K562 (cell line): ENCODE measurements around the gene PPOX. TPM values are rescaled to one million over a fixed set of nuclear protein-coding genes. Genes with fewer than 3 reads are reported as not detected.

Experiments
- CCAR2 ChIP-seq: fragments of 200-400 bp; formaldehyde crosslinking; IDR thresholded peaks from 2 replicates; pipeline ENCODE4 v1.6.1; 2017; ENCODE audit warnings: mild to moderate bottlenecking, low read depth, low read length
- FOSL1 ChIP-seq: fragments of 200-800 bp; sonication (Bioruptor generic); conservative IDR thresholded peaks from 2 replicates; pipeline ENCODE4 v1.6.1; 2016; ENCODE audit warnings: missing genetic modification characterization, missing compliant biosample characterization
- GATA2 ChIP-seq: sonication (generic); formaldehyde crosslinking; IDR thresholded peaks from 2 replicates; pipeline ENCODE4 v1.4.0; 2020; ENCODE audit warnings: mild to moderate bottlenecking, missing genetic modification reagents
- KAT2B ChIP-seq: IDR thresholded peaks from one replicate; pipeline ENCODE4 v1.6.1; 2012; ENCODE audit warnings: low read depth, mild to moderate bottlenecking, control low read depth, inconsistent platforms, low read length, moderate library complexity
- MYC ChIP-seq, 2 experiments: fragments of 250-450 bp in 1 of 2; sonication (Bioruptor Pico) in 1 of 2; IDR thresholded peaks; 2 replicates each; pipeline versions ENCODE4 v1.5.1 to v1.6.1; 2012 to 2021; ENCODE audit warnings: low read depth in 2 of 2, borderline replicate concordance in 1 of 2, improper control_type of control experiment in 1 of 2, low read length in 1 of 2, mild to moderate bottlenecking in 1 of 2, moderate library complexity in 1 of 2
- POLR2H ChIP-seq: IDR thresholded peaks from 2 replicates; pipeline ENCODE4 v1.6.1; 2016; ENCODE audit warnings: missing genetic modification characterization, low read depth, mild to moderate bottlenecking, control low read depth, missing compliant biosample characterization, moderate library complexity
- SP1 ChIP-seq: sonication (generic); formaldehyde crosslinking; IDR thresholded peaks from 2 replicates; pipeline ENCODE4 v1.8.1; 2022; ENCODE audit warnings: mild to moderate bottlenecking, missing genetic modification reagents
- ZNF121 ChIP-seq: sonication (generic); formaldehyde crosslinking; conservative IDR thresholded peaks from 2 replicates; pipeline ENCODE4 v1.8.0; 2022; ENCODE audit warnings: missing genetic modification reagents
- ZNF561 ChIP-seq: fragments of 450-650 bp; formaldehyde crosslinking; conservative IDR thresholded peaks from 2 replicates; pipeline ENCODE4 v1.4.0; 2020; ENCODE audit warnings: mild to moderate bottlenecking, moderate library complexity
- ZNF583 ChIP-seq: fragments of 250-450 bp; sonication (Bioruptor Pico); IDR thresholded peaks from 2 replicates; pipeline ENCODE4 v1.4.0; 2020
- ZNF778 ChIP-seq: fragments of 450-650 bp; formaldehyde crosslinking; IDR thresholded peaks from 2 replicates; pipeline ENCODE4 v1.4.0; 2020; ENCODE audit warnings: mild to moderate bottlenecking, moderate library complexity
- ZNF830 ChIP-seq: fragments of 250-450 bp; sonication (Bioruptor Pico); IDR thresholded peaks from 2 replicates; pipeline ENCODE4 v1.5.0; 2021; ENCODE audit warnings: mild to moderate bottlenecking
- polyA plus RNA-seq, 8 experiments: library from polyadenylated mRNA; depleted of rRNA in 4 of 8; stranded (reverse) in 5 of 8; unstranded in 3 of 8; fragments of >200 nt; fragmentation: Nextera tagmentation in 2 of 8; fragmentation: Illumina TruSeq in 1 of 8; extraction: Ambion mirVana in 2 of 8; extraction: Trizol in 1 of 8; gene quantifications; 2 replicates each; pipeline versions ENCODE4 v1.2.1 to v1.2.3, GENCODE V29; 2011 to 2014; ENCODE audit warnings: inconsistent platforms in 1 of 8, missing spikeins in 1 of 8
- total RNA-seq, 7 experiments: library from RNA; depleted of rRNA in 6 of 7; stranded (reverse); fragments of >200 nt in 6 of 7; fragmentation: Illumina TruSeq in 2 of 7; extraction: Trizol in 2 of 7; gene quantifications; 2 replicates each; pipeline versions ENCODE4 v1.2.1 to v1.2.3, GENCODE V29; 2011 to 2021; ENCODE audit warnings: low replicate concordance in 1 of 7
- TF ChIP-seq, protein P1 (sequence below): fragments of 450-650 bp; IDR thresholded peaks from 2 replicates; pipeline ENCODE4 v1.6.1; 2016; ENCODE audit warnings: mild to moderate bottlenecking, moderate library complexity
- TF ChIP-seq, protein P2 (sequence below): sonication (generic); formaldehyde crosslinking; IDR thresholded peaks from 2 replicates; pipeline ENCODE4 v1.8.0; 2023; ENCODE audit warnings: mild to moderate bottlenecking, missing genetic modification reagents

Gene PPOX
- total and polyA plus RNA-seq, 9 of the 15 experiments (the other 6 are each of a cell fraction or from before 2014, with no cell fraction given): 17.0 to 57.1 (median 38.9) TPM

DNA sequence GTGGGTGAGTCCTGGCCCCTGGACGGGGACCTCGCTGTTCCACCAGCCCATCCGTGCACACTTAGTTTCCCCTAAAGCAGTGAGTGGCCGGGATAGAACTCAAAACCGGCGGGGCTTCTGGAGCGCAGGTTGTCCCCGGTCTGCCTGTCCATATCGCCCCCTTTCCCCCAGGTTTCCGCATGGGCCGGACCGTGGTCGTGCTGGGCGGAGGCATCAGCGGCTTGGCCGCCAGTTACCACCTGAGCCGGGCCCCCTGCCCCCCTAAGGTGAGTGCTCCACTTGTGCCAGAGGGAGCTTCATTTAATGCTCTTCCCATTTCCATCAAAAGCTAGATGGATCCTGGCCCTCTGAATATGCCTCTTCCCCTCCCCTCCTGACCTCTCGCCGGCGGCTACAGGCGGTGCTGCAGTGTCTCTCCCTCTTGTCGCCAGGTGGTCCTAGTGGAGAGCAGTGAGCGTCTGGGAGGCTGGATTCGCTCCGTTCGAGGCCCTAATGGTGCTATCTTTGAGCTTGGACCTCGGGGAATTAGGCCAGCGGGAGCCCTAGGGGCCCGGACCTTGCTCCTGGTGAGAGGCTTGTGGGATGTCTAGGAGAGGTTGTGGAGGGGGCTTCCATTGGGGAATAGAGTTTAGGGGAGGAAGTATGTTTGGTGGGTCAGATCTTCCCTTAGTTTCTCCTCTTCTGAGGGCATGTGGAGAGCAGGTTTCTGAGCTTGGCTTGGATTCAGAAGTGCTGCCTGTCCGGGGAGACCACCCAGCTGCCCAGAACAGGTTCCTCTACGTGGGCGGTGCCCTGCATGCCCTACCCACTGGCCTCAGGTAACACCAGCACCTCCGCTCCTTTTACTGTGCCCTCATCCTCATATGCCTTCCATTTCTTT, 683 bp downstream of the PPOX start (continued):
- TF ChIP-seq, protein P1, sequence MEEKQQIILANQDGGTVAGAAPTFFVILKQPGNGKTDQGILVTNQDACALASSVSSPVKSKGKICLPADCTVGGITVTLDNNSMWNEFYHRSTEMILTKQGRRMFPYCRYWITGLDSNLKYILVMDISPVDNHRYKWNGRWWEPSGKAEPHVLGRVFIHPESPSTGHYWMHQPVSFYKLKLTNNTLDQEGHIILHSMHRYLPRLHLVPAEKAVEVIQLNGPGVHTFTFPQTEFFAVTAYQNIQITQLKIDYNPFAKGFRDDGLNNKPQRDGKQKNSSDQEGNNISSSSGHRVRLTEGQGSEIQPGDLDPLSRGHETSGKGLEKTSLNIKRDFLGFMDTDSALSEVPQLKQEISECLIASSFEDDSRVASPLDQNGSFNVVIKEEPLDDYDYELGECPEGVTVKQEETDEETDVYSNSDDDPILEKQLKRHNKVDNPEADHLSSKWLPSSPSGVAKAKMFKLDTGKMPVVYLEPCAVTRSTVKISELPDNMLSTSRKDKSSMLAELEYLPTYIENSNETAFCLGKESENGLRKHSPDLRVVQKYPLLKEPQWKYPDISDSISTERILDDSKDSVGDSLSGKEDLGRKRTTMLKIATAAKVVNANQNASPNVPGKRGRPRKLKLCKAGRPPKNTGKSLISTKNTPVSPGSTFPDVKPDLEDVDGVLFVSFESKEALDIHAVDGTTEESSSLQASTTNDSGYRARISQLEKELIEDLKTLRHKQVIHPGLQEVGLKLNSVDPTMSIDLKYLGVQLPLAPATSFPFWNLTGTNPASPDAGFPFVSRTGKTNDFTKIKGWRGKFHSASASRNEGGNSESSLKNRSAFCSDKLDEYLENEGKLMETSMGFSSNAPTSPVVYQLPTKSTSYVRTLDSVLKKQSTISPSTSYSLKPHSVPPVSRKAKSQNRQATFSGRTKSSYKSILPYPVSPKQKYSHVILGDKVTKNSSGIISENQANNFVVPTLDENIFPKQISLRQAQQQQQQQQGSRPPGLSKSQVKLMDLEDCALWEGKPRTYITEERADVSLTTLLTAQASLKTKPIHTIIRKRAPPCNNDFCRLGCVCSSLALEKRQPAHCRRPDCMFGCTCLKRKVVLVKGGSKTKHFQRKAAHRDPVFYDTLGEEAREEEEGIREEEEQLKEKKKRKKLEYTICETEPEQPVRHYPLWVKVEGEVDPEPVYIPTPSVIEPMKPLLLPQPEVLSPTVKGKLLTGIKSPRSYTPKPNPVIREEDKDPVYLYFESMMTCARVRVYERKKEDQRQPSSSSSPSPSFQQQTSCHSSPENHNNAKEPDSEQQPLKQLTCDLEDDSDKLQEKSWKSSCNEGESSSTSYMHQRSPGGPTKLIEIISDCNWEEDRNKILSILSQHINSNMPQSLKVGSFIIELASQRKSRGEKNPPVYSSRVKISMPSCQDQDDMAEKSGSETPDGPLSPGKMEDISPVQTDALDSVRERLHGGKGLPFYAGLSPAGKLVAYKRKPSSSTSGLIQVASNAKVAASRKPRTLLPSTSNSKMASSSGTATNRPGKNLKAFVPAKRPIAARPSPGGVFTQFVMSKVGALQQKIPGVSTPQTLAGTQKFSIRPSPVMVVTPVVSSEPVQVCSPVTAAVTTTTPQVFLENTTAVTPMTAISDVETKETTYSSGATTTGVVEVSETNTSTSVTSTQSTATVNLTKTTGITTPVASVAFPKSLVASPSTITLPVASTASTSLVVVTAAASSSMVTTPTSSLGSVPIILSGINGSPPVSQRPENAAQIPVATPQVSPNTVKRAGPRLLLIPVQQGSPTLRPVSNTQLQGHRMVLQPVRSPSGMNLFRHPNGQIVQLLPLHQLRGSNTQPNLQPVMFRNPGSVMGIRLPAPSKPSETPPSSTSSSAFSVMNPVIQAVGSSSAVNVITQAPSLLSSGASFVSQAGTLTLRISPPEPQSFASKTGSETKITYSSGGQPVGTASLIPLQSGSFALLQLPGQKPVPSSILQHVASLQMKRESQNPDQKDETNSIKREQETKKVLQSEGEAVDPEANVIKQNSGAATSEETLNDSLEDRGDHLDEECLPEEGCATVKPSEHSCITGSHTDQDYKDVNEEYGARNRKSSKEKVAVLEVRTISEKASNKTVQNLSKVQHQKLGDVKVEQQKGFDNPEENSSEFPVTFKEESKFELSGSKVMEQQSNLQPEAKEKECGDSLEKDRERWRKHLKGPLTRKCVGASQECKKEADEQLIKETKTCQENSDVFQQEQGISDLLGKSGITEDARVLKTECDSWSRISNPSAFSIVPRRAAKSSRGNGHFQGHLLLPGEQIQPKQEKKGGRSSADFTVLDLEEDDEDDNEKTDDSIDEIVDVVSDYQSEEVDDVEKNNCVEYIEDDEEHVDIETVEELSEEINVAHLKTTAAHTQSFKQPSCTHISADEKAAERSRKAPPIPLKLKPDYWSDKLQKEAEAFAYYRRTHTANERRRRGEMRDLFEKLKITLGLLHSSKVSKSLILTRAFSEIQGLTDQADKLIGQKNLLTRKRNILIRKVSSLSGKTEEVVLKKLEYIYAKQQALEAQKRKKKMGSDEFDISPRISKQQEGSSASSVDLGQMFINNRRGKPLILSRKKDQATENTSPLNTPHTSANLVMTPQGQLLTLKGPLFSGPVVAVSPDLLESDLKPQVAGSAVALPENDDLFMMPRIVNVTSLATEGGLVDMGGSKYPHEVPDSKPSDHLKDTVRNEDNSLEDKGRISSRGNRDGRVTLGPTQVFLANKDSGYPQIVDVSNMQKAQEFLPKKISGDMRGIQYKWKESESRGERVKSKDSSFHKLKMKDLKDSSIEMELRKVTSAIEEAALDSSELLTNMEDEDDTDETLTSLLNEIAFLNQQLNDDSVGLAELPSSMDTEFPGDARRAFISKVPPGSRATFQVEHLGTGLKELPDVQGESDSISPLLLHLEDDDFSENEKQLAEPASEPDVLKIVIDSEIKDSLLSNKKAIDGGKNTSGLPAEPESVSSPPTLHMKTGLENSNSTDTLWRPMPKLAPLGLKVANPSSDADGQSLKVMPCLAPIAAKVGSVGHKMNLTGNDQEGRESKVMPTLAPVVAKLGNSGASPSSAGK: no peak; the same call in none of the 2 replicates
- no peak for TF ChIP-seq GATA2 (CRISPR knock-in tag)
- TF ChIP-seq ZNF830: no peak
- TF ChIP-seq POLR2H (tag): no peak
- TF ChIP-seq SP1: no peak
- TF ChIP-seq ZNF778: no peak
- no peak for TF ChIP-seq ZNF583 (CRISPR knock-in tag)
- TF ChIP-seq ZNF561 (CRISPR knock-in tag): no peak
- TF ChIP-seq KAT2B: no peak
- TF ChIP-seq ZNF121 (CRISPR knock-in tag): no peak
- TF ChIP-seq FOSL1: no peak; the same call in 1 of the 2 replicates
- no peak for TF ChIP-seq MYC (IDR thresholded peaks at IDR 0.05; ENCODE audit: low read depth, low read length)
- TF ChIP-seq MYC (CRISPR knock-in tag; IDR thresholded peaks at IDR 0.05; ENCODE audit: borderline replicate concordance, low read depth): peak; percentile 80
- no peak for TF ChIP-seq CCAR2
- TF ChIP-seq, protein P2, sequence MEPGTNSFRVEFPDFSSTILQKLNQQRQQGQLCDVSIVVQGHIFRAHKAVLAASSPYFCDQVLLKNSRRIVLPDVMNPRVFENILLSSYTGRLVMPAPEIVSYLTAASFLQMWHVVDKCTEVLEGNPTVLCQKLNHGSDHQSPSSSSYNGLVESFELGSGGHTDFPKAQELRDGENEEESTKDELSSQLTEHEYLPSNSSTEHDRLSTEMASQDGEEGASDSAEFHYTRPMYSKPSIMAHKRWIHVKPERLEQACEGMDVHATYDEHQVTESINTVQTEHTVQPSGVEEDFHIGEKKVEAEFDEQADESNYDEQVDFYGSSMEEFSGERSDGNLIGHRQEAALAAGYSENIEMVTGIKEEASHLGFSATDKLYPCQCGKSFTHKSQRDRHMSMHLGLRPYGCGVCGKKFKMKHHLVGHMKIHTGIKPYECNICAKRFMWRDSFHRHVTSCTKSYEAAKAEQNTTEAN (CRISPR knock-in tag): no peak; the same call in 1 of the 2 replicates
